K562 treated with DMSO at 1 percent for 48 hours (cell line): ENCODE results near the gene STMND1. TPM values are rescaled to one million over a fixed set of nuclear protein-coding genes. Genes with fewer than 3 reads are reported as not detected.

Source experiments
- total RNA-seq: library from RNA; unstranded; fragments of 300-600 nt; gene quantifications from 2 replicates; pipeline ENCODE4 v1.2.3, GENCODE V29; 2022; ENCODE audit warnings: low replicate concordance; ENCODE audit errors: extremely low read depth

Gene STMND1
- not detected in 2 replicates for total RNA-seq

GRCh38 chr6:17101422-17102257 lies at the start of gene STMND1:
Gene STMND1, plus strand, starts transcription at chr6:17102050. Its CDS starts 208 bp downstream, at chr6:17102258.

Other genes with a start within 250 kb of the STMND1 start
- not detected in 2 replicates for gene RBM24, start 179.3 kb downstream of the STMND1 start, total RNA-seq